HG03139 (cell line): ENCODE results near the gene ERBB4.
"Not testable (repeated sequence)": the region's sequence is repeated elsewhere in the genome, so short reads cannot be mapped to it uniquely, and the experiment has no call there.

ENCODE experiments used
- ATAC-seq: cut with Tn5 transposase; IDR thresholded peaks from one replicate; pipeline ENCODE4 v1.9.1; 2021; ENCODE audit not compliant: unreplicated experiment

Gene ERBB4

GRCh38 chr2:212153923-212154322 lies 384.7 kb downstream of the ERBB4 start:
- ATAC-seq = no peak

DNA sequence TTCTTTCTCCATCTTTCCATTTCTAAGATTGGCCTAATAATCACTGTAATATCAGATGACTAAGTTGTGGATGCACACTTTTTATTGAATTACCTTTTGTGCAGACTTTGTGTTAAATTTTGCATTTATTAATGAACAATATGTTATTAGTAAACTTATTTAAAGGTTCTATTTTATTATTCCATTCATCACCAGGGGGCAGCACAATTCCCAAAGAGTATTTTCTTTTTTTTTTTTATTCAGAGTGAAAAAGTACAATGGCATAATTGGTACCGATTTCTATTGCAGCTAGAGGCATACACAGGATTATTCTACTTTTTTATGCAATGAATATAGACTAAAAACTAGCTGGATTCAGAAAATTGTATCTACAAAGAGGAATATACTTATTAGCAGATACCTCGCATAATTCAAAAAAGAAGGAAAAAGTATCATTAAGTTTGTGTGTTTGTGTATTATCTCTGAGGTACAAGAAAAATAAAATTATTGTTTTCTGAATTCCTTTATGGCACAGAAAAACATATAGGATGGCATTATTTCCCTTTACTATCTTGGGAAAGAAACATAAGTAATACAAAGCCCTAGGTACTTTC lies 390.6 kb downstream of the ERBB4 start:
- no peak for ATAC-seq

DNA sequence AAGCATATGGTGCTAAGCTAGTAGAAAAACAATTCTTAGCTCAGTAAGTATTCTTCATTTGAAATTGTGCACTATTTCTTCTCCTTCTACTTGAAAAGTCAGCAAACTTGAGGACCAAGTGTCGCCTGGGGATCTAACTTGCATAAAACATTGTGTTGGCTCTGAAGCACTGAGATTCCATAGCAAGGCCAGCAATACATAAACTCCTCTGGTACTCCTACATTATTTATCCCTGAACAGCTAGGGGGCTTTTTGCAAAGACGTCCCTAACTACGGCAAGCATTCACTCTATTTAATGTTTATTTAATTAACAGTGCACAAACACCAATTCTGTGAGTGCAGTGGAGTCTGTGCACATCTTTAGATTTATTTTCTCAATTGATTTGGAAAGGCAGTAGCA lies 392.2 kb downstream of the ERBB4 start:
- ATAC-seq = no peak

DNA sequence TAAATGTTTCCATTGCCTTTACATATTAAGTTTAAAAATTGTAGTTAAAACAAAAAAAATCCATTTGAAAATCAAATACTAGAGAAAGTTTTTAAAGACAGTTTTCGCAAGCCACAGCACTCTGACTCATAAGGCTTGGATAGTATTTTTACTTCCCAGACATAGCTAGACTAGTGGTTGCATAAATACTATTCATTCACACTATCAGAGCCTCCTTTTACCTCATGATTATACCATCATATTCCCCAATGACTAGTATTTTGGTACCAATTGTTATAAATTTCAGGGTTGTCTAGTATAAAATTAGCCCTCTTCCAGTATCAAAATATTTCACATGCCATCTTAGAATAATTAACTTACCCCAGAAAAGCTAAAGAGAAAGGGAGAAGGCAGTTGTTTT lies 393.5 kb downstream of the ERBB4 start:
- ATAC-seq = no peak

DNA sequence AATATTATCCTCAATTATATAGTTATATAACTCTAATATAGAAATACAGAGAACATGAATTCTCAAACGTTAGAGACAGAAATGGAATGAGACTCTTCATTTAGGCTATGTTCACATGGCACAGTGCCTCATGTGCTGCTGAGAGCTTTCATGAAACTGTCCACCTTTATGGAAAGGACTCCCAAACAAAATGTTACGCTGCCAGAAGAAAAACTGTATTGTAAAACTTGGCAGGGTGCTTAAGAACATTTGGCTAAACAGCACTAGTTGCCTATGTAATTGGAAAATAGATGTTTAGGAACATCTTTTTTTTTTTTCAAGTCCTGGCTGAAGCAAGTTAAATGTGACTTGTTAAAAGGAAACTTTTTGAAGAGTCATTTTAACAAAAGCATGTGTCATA lies 396.0 kb downstream of the ERBB4 start:
- ATAC-seq = no peak

- no peak for ATAC-seq
Measured at GRCh38 chr2:212141499-212141898, 397.1 kb downstream of the ERBB4 start.

GRCh38 chr2:212136216-212136795 lies 402.3 kb downstream of the ERBB4 start:
- ATAC-seq = no peak

DNA sequence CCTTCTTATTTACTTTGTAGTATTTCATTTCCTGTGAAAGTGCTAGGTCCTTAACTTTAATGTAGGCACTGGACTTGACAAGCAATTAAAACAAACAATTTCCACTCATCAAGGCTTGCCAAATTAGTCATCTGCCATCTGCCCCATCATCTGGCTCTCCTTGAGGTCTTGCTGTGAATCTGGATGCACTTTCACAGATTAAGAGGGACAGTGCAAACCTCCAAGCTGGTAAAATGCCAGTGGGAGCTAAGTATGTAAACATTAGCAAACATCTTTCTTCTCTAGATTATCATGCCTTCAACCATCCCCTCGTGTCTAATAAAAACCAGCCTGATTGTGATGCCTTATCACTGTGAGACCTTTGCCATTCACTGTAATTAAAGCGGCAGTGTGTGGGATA lies 402.9 kb downstream of the ERBB4 start:
- ATAC-seq = no peak

GRCh38 chr2:212133337-212133736 lies 405.3 kb downstream of the ERBB4 start:
- ATAC-seq = no peak

DNA sequence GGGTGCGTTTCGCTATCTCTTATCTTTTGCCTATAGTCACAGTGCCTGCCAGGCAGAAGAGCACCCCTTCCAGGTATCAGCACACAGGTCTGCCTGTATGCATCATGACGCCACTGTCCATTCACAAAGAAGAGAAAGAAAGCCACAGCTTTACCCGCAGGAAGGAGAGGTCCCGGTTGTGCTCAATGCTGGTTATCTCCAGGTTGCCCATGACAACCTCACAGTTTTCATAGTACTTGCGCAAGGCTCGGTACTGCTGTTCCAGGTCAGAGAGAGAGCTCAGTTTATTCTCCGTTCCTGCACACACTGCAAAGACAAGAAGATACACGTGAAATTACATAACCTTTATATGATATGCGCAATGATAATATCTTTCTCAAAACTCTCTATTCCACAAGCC lies 414.0 kb downstream of the ERBB4 start:
- ATAC-seq = no peak

- no peak for ATAC-seq
Measured at GRCh38 chr2:212119591-212119990, 419.0 kb downstream of the ERBB4 start.

DNA sequence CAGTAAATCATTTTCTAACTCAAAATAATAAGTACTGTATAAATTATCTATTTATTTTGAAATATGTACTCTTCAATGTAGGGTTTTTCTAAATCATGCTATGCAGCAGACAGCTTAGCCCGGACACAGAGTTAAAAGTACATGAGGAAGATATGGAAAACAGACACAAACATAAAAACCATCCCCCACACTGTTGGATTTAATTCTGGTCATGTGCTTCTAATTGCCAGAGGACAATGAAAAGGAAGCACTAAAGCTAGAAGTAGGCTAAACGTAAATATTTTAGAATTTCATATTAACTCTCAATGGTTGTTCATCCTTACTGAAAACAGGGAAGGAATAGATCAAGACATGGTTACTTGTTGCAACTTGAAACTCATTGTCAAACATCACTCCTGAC lies 420.7 kb downstream of the ERBB4 start:
- ATAC-seq = no peak

GRCh38 chr2:212114489-212114888 lies 424.1 kb downstream of the ERBB4 start:
- no peak for ATAC-seq

DNA sequence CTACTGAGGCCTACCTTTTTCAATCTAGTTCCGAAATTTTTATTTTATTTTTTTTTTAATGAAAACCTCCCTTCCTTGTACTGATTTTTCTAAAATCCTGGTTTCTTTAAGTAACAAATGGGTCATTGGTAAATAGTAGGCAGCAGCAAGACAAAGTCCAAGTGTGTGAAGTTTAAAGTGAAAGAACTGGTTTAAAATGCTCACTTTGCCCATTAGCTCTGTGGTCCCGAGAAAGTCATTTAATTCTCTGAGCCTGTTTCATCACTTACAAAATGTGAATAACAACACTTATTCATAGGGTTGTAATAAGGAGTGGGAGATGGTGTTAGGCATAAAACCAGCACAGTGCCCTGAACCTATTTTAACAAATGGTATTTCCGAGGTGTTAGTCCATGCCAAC lies 426.2 kb downstream of the ERBB4 start:
- no peak for ATAC-seq

GRCh38 chr2:212109792-212110680 lies 428.6 kb downstream of the ERBB4 start:
- no peak for ATAC-seq

- ATAC-seq = no peak
Measured at GRCh38 chr2:212109217-212109616, 429.4 kb downstream of the ERBB4 start.

GRCh38 chr2:212107989-212108388 lies 430.6 kb downstream of the ERBB4 start:
- no peak for ATAC-seq

DNA sequence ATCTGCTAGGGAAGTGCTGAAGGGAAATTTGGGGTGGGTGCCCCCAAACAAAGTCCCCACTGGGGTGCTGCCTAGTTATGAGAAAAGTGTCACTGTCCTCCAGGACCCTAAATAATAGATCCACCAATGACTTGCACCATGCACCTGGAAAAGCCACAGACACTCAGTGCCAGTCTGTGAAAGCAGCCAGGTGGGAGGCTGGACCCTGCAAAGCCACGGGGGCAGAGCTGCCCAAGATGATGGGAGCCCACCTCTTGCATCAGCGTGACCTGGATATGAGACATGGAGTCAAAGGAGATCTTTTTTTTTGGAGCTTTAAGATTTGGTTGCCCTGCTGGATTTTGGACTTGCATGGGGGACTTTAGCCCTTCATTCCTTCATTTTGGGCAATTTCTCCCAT lies 431.6 kb downstream of the ERBB4 start:
- no peak for ATAC-seq

- ATAC-seq = not testable (repeated sequence)
Measured at GRCh38 chr2:212106536-212106935, 432.1 kb downstream of the ERBB4 start.

GRCh38 chr2:212099658-212100057 lies 438.9 kb downstream of the ERBB4 start:
- ATAC-seq = no peak

DNA sequence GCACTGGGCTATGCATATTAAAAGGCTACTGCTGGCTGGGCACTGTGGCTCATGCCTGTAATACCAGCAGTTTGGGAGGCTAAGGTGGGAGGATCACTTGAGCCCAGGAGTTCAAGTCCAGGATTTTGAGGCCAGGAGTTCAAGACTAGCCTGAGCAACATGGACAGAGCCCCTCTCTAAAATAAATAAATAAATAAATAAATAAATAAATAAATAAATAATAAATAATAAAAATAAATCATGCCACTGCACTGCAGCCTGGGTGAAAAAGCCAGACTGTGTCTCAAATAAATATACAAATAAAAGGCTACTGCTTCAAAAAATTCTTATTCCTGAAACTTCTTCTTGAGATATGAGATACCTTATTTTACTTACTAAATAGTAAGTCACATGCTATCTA lies 439.6 kb downstream of the ERBB4 start:
- ATAC-seq = no peak

- no peak for ATAC-seq
Measured at GRCh38 chr2:212097001-212097400, 441.6 kb downstream of the ERBB4 start.
